Hepatocyte (in vitro differentiated cells): ENCODE data around the gene HOXA11. TPM values are rescaled to one million over a fixed set of nuclear protein-coding genes. Genes with fewer than 3 reads are reported as not detected.

Experiments
- DNase-seq: peaks from one replicate; pipeline ENCODE4 v3.0.0-alpha.2; 2016; ENCODE audit warnings: low spot score
- H2AFZ ChIP-seq: fragments of 200-600 bp; sonication (generic); 2 replicates; pipeline ENCODE4 v1.6.0; 2016; ENCODE audit warnings: antibody characterized with exemption, mild to moderate bottlenecking
- H3K27ac ChIP-seq: fragments of 200-600 bp; sonication (generic); 2 replicates; pipeline ENCODE4 v1.5.1; 2016; ENCODE audit warnings: mild to moderate bottlenecking
- H3K27me3 ChIP-seq: fragments of 200-600 bp; sonication (generic); 2 replicates; pipeline ENCODE4 v1.6.1; 2016
- H3K36me3 ChIP-seq: fragments of 200-600 bp; sonication (generic); replicated peaks from 2 replicates; pipeline ENCODE4 v1.5.1; 2016; ENCODE audit warnings: low read depth; ENCODE audit not compliant: insufficient read depth
- H3K4me1 ChIP-seq: fragments of 200-600 bp; sonication (generic); 2 replicates; pipeline ENCODE4 v1.5.1; 2016; ENCODE audit warnings: mild to moderate bottlenecking, moderate library complexity; ENCODE audit not compliant: insufficient read depth
- H3K4me2 ChIP-seq: fragments of 200-600 bp; sonication (generic); 2 replicates; pipeline ENCODE4 v1.6.0; 2016
- H3K4me3 ChIP-seq: fragments of 200-600 bp; sonication (generic); 2 replicates; pipeline ENCODE4 v1.5.1; 2016; ENCODE audit warnings: mild to moderate bottlenecking
- H3K79me2 ChIP-seq: fragments of 200-600 bp; sonication (generic); 2 replicates; pipeline ENCODE4 v1.6.0; 2017; ENCODE audit warnings: mild to moderate bottlenecking
- H3K9me2 ChIP-seq: fragments of 200-600 bp; sonication (generic); replicated peaks from 2 replicates; pipeline ENCODE4 v1.6.0; 2017; ENCODE audit warnings: mild to moderate bottlenecking; ENCODE audit not compliant: insufficient read depth
- H3K9me3 ChIP-seq: fragments of 200-600 bp; sonication (generic); 2 replicates; pipeline ENCODE4 v1.5.1; 2016; ENCODE audit warnings: low read depth, mild to moderate bottlenecking
- H4K20me1 ChIP-seq: fragments of 200-600 bp; sonication (generic); 2 replicates; pipeline ENCODE4 v1.6.0; 2016; ENCODE audit warnings: mild to moderate bottlenecking; ENCODE audit not compliant: insufficient read depth, poor library complexity, severe bottlenecking
- CTCF ChIP-seq: fragments of 200-600 bp; sonication (generic); IDR thresholded peaks from 2 replicates; pipeline ENCODE4 v1.5.1; 2016; ENCODE audit warnings: antibody characterized with exemption, mild to moderate bottlenecking; ENCODE audit not compliant: poor library complexity
- EZH2 ChIP-seq: fragments of 200-600 bp; sonication (generic); IDR thresholded peaks from 2 replicates; pipeline ENCODE4 v1.6.1; 2016; ENCODE audit warnings: antibody characterized with exemption, mild to moderate bottlenecking, borderline replicate concordance
- EZH2phosphoT487 ChIP-seq: fragments of 200-600 bp; sonication (generic); IDR thresholded peaks from one replicate; pipeline ENCODE4 v1.6.1; 2018; ENCODE audit warnings: antibody characterized with exemption, mild to moderate bottlenecking, low read depth, moderate library complexity; ENCODE audit not compliant: unreplicated experiment, severe bottlenecking
- WGBS: methylation state at CpG from one replicate; pipeline ENCODE4 v1.1.6; 2016; ENCODE audit warnings: low lambda C conversion rate; ENCODE audit errors: missing lambda C conversion rate; 5-methylcytosine and 5-hydroxymethylcytosine counted together
- polyA plus RNA-seq: library from polyadenylated mRNA; unstranded; fragments of >200 nt; fragmentation: Nextera tagmentation; extraction: Ambion mirVana; gene quantifications from 2 replicates; pipeline ENCODE4 v1.2.1, GENCODE V29; 2016
- total RNA-seq: library from RNA; depleted of rRNA; stranded (reverse); fragments of >200 nt; gene quantifications from 2 replicates; pipeline ENCODE4 v1.2.3, GENCODE V29; 2014

HOXA11 gene
- total and polyA plus RNA-seq, 2 experiments from 2014 or later: 6.4 to 7.6 TPM

- Histone ChIP-seq H3K9me3 (no peaks in the 10 kb centered on the region), H3K9me2 (no peaks in the 10 kb centered on the region), H3K4me1 (peaks cover 18% of the 10 kb centered on the region), H2AFZ (no peak overlapping the region), H3K27ac (peak overlapping the region; percentile 62), H4K20me1 (no peaks in the 10 kb centered on the region), H3K4me3 (no peak overlapping the region), H3K4me2 (peak overlapping the region; percentile 96), H3K36me3 (no peaks in the 10 kb centered on the region), H3K27me3 (peaks cover 92% of the 10 kb centered on the region), H3K79me2 (peaks cover 46% of the 10 kb centered on the region)
- 32% methylated on average over 26 of the region's 30 CpGs for WGBS
- peak; percentile 19 for DNase-seq
- TF ChIP-seq CTCF (no peak), EZH2 (no peak), EZH2phosphoT487 (no peak)
Measured at GRCh38 chr7:27161721-27162560, 23.1 kb downstream of the HOXA11 start.

- Histone ChIP-seq H3K27ac (no peak overlapping the region), H3K4me1 (peaks cover 15% of the 10 kb centered on the region), H3K79me2 (peaks cover 40% of the 10 kb centered on the region), H3K36me3 (no peaks in the 10 kb centered on the region), H3K9me3 (no peaks in the 10 kb centered on the region), H3K9me2 (no peaks in the 10 kb centered on the region), H4K20me1 (no peaks in the 10 kb centered on the region), H3K4me3 (no peak overlapping the region), H3K4me2 (peak overlapping the region; percentile 96), H2AFZ (peak overlapping the region; percentile 78), H3K27me3 (peaks cover 92% of the 10 kb centered on the region)
- no peak for TF ChIP-seq CTCF
- no peak for TF ChIP-seq EZH2phosphoT487
- TF ChIP-seq EZH2: no peak
- DNase-seq: peak; percentile 15
- WGBS: 6% methylated on average over 19 of the region's 27 CpGs
Measured at GRCh38 chr7:27161214-27161720, 23.8 kb downstream of the HOXA11 start.

GRCh38 chr7:27160546-27161213 lies 24.4 kb downstream of the HOXA11 start:
- TF ChIP-seq EZH2phosphoT487 (no peak), CTCF (peak; percentile 97), EZH2 (peak; percentile 58)
- Histone ChIP-seq H3K4me3 (peak overlapping the region; percentile 34), H3K9me3 (no peaks in the 10 kb centered on the region), H3K79me2 (peaks cover 34% of the 10 kb centered on the region), H3K4me1 (peaks cover 12% of the 10 kb centered on the region), H3K4me2 (peak overlapping the region; percentile 96), H3K27me3 (peaks cover 92% of the 10 kb centered on the region), H3K9me2 (no peaks in the 10 kb centered on the region), H3K36me3 (no peaks in the 10 kb centered on the region), H2AFZ (peak overlapping the region; percentile 78), H3K27ac (no peak overlapping the region), H4K20me1 (no peaks in the 10 kb centered on the region)
- DNase-seq: peak; percentile 92
- 8% methylated on average over 52 of the region's 54 CpGs for WGBS
